HG02981 (cell line): ENCODE data around the gene RBM26.
"Not testable (repeated sequence)": the region's sequence is repeated elsewhere in the genome, so short reads cannot be mapped to it uniquely, and the experiment has no call there.

Experiments
- ATAC-seq: cut with Tn5 transposase; IDR thresholded peaks from one replicate; pipeline ENCODE4 v1.9.1; 2021; ENCODE audit warnings: mild to moderate bottlenecking, moderate library complexity; ENCODE audit not compliant: unreplicated experiment

RBM26 gene

GRCh38 chr13:79282976-79283375 is 123.1 kb downstream of the RBM26 start:
- no peak for ATAC-seq

- ATAC-seq = no peak
Observed at GRCh38 chr13:79282508-79282907, 123.5 kb downstream of the RBM26 start.

- no peak for ATAC-seq
Observed at GRCh38 chr13:79281339-79281747, 124.7 kb downstream of the RBM26 start.

GRCh38 chr13:79279735-79280134 is 126.3 kb downstream of the RBM26 start:
- not testable (repeated sequence) for ATAC-seq

GRCh38 chr13:79273045-79273444 is 133.0 kb downstream of the RBM26 start:
- ATAC-seq = no peak

GRCh38 chr13:79271616-79272015 is 134.4 kb downstream of the RBM26 start:
- ATAC-seq = no peak

- no peak for ATAC-seq
Observed at GRCh38 chr13:79270859-79271258, 135.2 kb downstream of the RBM26 start.
